ENCODE data around the gene NSUN3. TPM values are rescaled to one million over a fixed set of nuclear protein-coding genes. Genes with fewer than 3 reads are reported as not detected.

NSUN3 gene
- total RNA-seq, 2 experiments from 2014 or later, result 10.4 to 13.5 TPM

DNA sequence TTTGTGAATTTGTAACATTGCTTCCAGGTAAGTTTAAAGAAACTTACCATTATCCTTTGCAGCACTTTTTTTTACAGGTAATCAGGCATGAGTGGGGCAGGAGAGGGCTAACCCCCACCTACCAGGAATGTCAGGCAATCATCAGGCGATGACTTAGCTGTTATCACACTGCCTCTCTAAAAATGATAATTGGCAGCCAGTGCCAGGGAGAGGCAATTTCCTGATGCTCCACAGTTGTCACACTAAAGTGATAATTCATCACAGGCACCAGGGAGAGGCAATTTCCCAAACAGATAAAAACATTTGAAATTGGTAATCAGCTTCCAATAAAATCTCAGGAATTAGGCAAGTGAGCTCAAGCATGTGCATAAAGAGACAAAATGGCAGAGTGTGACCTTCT is 26.3 kb downstream of the NSUN3 start:
- ChIA-PET CTCF (ENCODE audit: unreplicated experiment) (no interaction called here), POLR2A (interaction anchor here (1.1 kb wide), 1 partner anchor 26 kb away, joined by 4 read pairs; the partner anchor contains the start of genes DHFR2 and NSUN3)
- no peaks in the 10 kb centered on the region for H3K4me1 ChIP-seq (ENCODE audit: insufficient read depth, low read length, poor library complexity, severe bottlenecking)
- no peak for DNase-seq (ENCODE audit: low spot score)
- intact Hi-C loops (cut with micrococcal nuclease; ENCODE audit: unreplicated experiment), result no loop called here
- H3K36me3 ChIP-seq (ENCODE audit: insufficient read depth, low read length), result peaks cover 43% of the 10 kb centered on the region
- BruUV-seq (replicated peaks), result no TSS peak
- H2AFZ ChIP-seq (ENCODE audit: low read length), result no peak overlapping the region
- H4K20me1 ChIP-seq (ENCODE audit: insufficient read depth, low read length), result no peaks in the 10 kb centered on the region
- no peaks in the 10 kb centered on the region for H3K9me3 ChIP-seq (ENCODE audit: low read length)
- no peaks in the 10 kb centered on the region for H3K9me2 ChIP-seq (ENCODE audit: insufficient read depth, low read length)
- no peak overlapping the region for H3K27ac ChIP-seq (ENCODE audit: low read depth, low read length, poor library complexity, severe bottlenecking)
- TF ChIP-seq EZH2phosphoT487 (IDR thresholded peaks at IDR 0.05; ENCODE audit: borderline replicate concordance, low read depth, low read length) (no peak), CTCF (conservative IDR thresholded peaks at IDR 0.05; ENCODE audit: low read length) (no peak)
- H3K4me2 ChIP-seq (ENCODE audit: low read length), result no peak overlapping the region
- H3K79me2 ChIP-seq (ENCODE audit: insufficient read depth, low read depth, low read length), result no peaks in the 10 kb centered on the region
- H3K4me3 ChIP-seq (ENCODE audit: low read depth, low read length, poor library complexity, severe bottlenecking), result no peak overlapping the region

- Histone ChIP-seq H4K20me1 (ENCODE audit: insufficient read depth, low read length) (no peaks in the 10 kb centered on the region), H3K4me2 (ENCODE audit: low read length) (no peak overlapping the region), H3K4me3 (ENCODE audit: low read depth, low read length, poor library complexity, severe bottlenecking) (no peak overlapping the region), H3K36me3 (ENCODE audit: insufficient read depth, low read length) (peaks cover 41% of the 10 kb centered on the region), H3K9me3 (ENCODE audit: low read length) (no peaks in the 10 kb centered on the region), H3K4me1 (ENCODE audit: insufficient read depth, low read length, poor library complexity, severe bottlenecking) (no peaks in the 10 kb centered on the region), H2AFZ (ENCODE audit: low read length) (no peak overlapping the region), H3K79me2 (ENCODE audit: insufficient read depth, low read depth, low read length) (no peaks in the 10 kb centered on the region), H3K9me2 (ENCODE audit: insufficient read depth, low read length) (no peaks in the 10 kb centered on the region), H3K27ac (ENCODE audit: low read depth, low read length, poor library complexity, severe bottlenecking) (no peak overlapping the region)
- no peak for DNase-seq (ENCODE audit: low spot score)
- ChIA-PET POLR2A (interaction anchor here (0.8 kb wide), 1 partner anchor 10 kb away, joined by 6 read pairs; no protein-coding TSS in a partner anchor), CTCF (ENCODE audit: unreplicated experiment) (no interaction called here)
- no TSS peak for BruUV-seq (replicated peaks)
- TF ChIP-seq CTCF (conservative IDR thresholded peaks at IDR 0.05; ENCODE audit: low read length) (no peak), EZH2phosphoT487 (IDR thresholded peaks at IDR 0.05; ENCODE audit: borderline replicate concordance, low read depth, low read length) (no peak)
- intact Hi-C loops (cut with micrococcal nuclease; ENCODE audit: unreplicated experiment), result no loop called here
These were observed 29.2 kb downstream of the NSUN3 start for GRCh38 chr3:94092086-94092485.

- Histone ChIP-seq H3K79me2 (ENCODE audit: insufficient read depth, low read depth, low read length) (no peaks in the 10 kb centered on the region), H3K27ac (ENCODE audit: low read depth, low read length, poor library complexity, severe bottlenecking) (no peak overlapping the region), H2AFZ (ENCODE audit: low read length) (no peak overlapping the region), H4K20me1 (ENCODE audit: insufficient read depth, low read length) (no peaks in the 10 kb centered on the region), H3K4me3 (ENCODE audit: low read depth, low read length, poor library complexity, severe bottlenecking) (no peak overlapping the region), H3K4me1 (ENCODE audit: insufficient read depth, low read length, poor library complexity, severe bottlenecking) (no peaks in the 10 kb centered on the region), H3K4me2 (ENCODE audit: low read length) (no peak overlapping the region), H3K9me2 (ENCODE audit: insufficient read depth, low read length) (no peaks in the 10 kb centered on the region), H3K9me3 (ENCODE audit: low read length) (no peaks in the 10 kb centered on the region), H3K36me3 (ENCODE audit: insufficient read depth, low read length) (peaks cover 48% of the 10 kb centered on the region)
- TF ChIP-seq CTCF (conservative IDR thresholded peaks at IDR 0.05; ENCODE audit: low read length), result no peak
- no peak for TF ChIP-seq EZH2phosphoT487 (IDR thresholded peaks at IDR 0.05; ENCODE audit: borderline replicate concordance, low read depth, low read length)
- ChIA-PET CTCF (ENCODE audit: unreplicated experiment) (no interaction called here), POLR2A (no interaction called here)
- no peak for DNase-seq (ENCODE audit: low spot score)
- no TSS peak for BruUV-seq (replicated peaks)
- intact Hi-C loops (cut with micrococcal nuclease; ENCODE audit: unreplicated experiment), result no loop called here
These were observed 30.3 kb downstream of the NSUN3 start for GRCh38 chr3:94093151-94093550.
